CD14-positive monocyte (primary cell): ENCODE results near the gene DENND4C. TPM values are rescaled to one million over a fixed set of nuclear protein-coding genes. Genes with fewer than 3 reads are reported as not detected.

Experiments used
- DNase-seq, 3 donors: peaks; one replicate each; pipeline ENCODE4 v3.0.0-alpha.2; 2011 to 2022
- H2AFZ ChIP-seq: 2 replicates; pipeline ENCODE4 v1.6.0; 2012; ENCODE audit warnings: mild to moderate bottlenecking, low read depth, low read length, inconsistent platforms; ENCODE audit not compliant: insufficient read depth, poor library complexity, severe bottlenecking
- H3K27ac ChIP-seq, 2 donors: 1 replicate in 1 of 2; 2 replicates in 1 of 2; pipeline ENCODE4 v1.5.1; 2012 to 2013; ENCODE audit warnings: low read length in 2 of 2, control low read depth in 1 of 2, inconsistent platforms in 1 of 2, low read depth in 1 of 2, mild to moderate bottlenecking in 1 of 2
- H3K27me3 ChIP-seq, 2 donors: one replicate each; pipeline versions ENCODE4 v1.6.0 to v1.6.1; 2011 to 2013; ENCODE audit warnings: low read length in 2 of 2; ENCODE audit not compliant: control insufficient read depth in 2 of 2, insufficient read depth in 2 of 2
- H3K36me3 ChIP-seq, 2 donors: replicated peaks in 1 of 2; 1 replicate in 1 of 2; 2 replicates in 1 of 2; pipeline versions ENCODE4 v1.5.1 to v1.6.1; 2012 to 2013; ENCODE audit warnings: low read length in 2 of 2, control low read depth in 1 of 2, inconsistent platforms in 1 of 2, mild to moderate bottlenecking in 1 of 2; ENCODE audit not compliant: insufficient read depth in 2 of 2, control insufficient read depth in 1 of 2
- H3K4me1 ChIP-seq, 2 donors: 1 replicate in 1 of 2; 2 replicates in 1 of 2; pipeline versions ENCODE4 v1.5.1 to v1.6.1; 2012 to 2013; ENCODE audit warnings: low read length in 2 of 2, control low read depth in 1 of 2, inconsistent platforms in 1 of 2, mild to moderate bottlenecking in 1 of 2, moderate library complexity in 1 of 2; ENCODE audit not compliant: insufficient read depth in 2 of 2, control insufficient read depth in 1 of 2
- H3K4me2 ChIP-seq: replicated peaks from 2 replicates; pipeline ENCODE3; 2012; ENCODE audit warnings: low read length, moderate library complexity, mild to moderate bottlenecking; ENCODE audit not compliant: poor library complexity, severe bottlenecking; ENCODE audit errors: extremely low read depth
- H3K4me3 ChIP-seq, 3 experiments: fragments of 200-600 bp in 1 of 3; sonication (generic) in 1 of 3; replicated peaks in 1 of 3; 1 replicate in 2 of 3; 2 replicates in 1 of 3; pipeline ENCODE4 v1.5.1; 2011 to 2013; ENCODE audit warnings: low read length in 3 of 3, mild to moderate bottlenecking in 3 of 3, control low read depth in 2 of 3, low read depth in 2 of 3, inconsistent platforms in 1 of 3, moderate library complexity in 1 of 3
- H3K79me2 ChIP-seq: 2 replicates; pipeline ENCODE4 v1.6.0; 2012; ENCODE audit warnings: mild to moderate bottlenecking, control low read depth, inconsistent platforms, low read length, moderate library complexity; ENCODE audit not compliant: insufficient read depth
- H3K9ac ChIP-seq: 2 replicates; pipeline ENCODE4 v1.6.0; 2017; ENCODE audit warnings: low read length, mild to moderate bottlenecking; ENCODE audit not compliant: insufficient read depth, poor library complexity, severe bottlenecking
- H3K9me3 ChIP-seq, 2 donors: replicated peaks in 1 of 2; 1 replicate in 1 of 2; 2 replicates in 1 of 2; pipeline versions ENCODE4 v1.5.1 to v1.6.1; 2012 to 2013; ENCODE audit warnings: low read length in 2 of 2, control low read depth in 1 of 2; ENCODE audit not compliant: control insufficient read depth in 1 of 2, insufficient read depth in 1 of 2
- H4K20me1 ChIP-seq: 2 replicates; pipeline ENCODE4 v1.6.0; 2012; ENCODE audit warnings: mild to moderate bottlenecking, low read length, control low read depth, moderate library complexity; ENCODE audit not compliant: insufficient read depth
- H3K27ac Mint-ChIP-seq, 7 donors: one replicate each; pipeline ENCODE4 v1.8.0; 2020; ENCODE audit warnings: mild to moderate bottlenecking in 7 of 7, mixed read lengths in 7 of 7, moderate library complexity in 6 of 7, inconsistent platforms in 2 of 7
- H3K27me3 Mint-ChIP-seq, 3 donors: one replicate each; pipeline ENCODE4 v1.8.0; 2021 to 2022; ENCODE audit warnings: low read depth in 3 of 3, mild to moderate bottlenecking in 3 of 3, mixed read lengths in 3 of 3, moderate library complexity in 3 of 3, inconsistent platforms in 1 of 3
- H3K36me3 Mint-ChIP-seq, 2 donors: one replicate each; pipeline ENCODE4 v1.8.0; 2020; ENCODE audit warnings: mixed read lengths in 2 of 2, inconsistent platforms in 1 of 2, mild to moderate bottlenecking in 1 of 2
- H3K4me1 Mint-ChIP-seq: one replicate; pipeline ENCODE4 v1.8.0; 2020; ENCODE audit warnings: mild to moderate bottlenecking, mixed read lengths
- H3K4me3 Mint-ChIP-seq, 2 donors: one replicate each; pipeline ENCODE4 v1.8.0; 2020; ENCODE audit warnings: mild to moderate bottlenecking in 2 of 2, mixed read lengths in 2 of 2, moderate library complexity in 1 of 2
- H3K9me3 Mint-ChIP-seq, 7 donors: one replicate each; pipeline ENCODE4 v1.8.0; 2020 to 2022; ENCODE audit warnings: mixed read lengths in 7 of 7, mild to moderate bottlenecking in 6 of 7, moderate library complexity in 6 of 7, inconsistent platforms in 2 of 7
- CTCF ChIP-seq: fragments of 200-600 bp; IDR thresholded peaks from one replicate; pipeline ENCODE4 v1.8.0; 2022; ENCODE audit warnings: antibody characterized with exemption, mild to moderate bottlenecking
- WGBS: methylation state at CpG from one replicate; pipeline ENCODE4 v1.1.5; 2013; ENCODE audit warnings: missing lambda C conversion rate; ENCODE audit not compliant: insufficient coverage; 5-methylcytosine and 5-hydroxymethylcytosine counted together
- intact Hi-C, 2 donors: fragments of 100-400 bp; cut with micrococcal nuclease; formaldehyde crosslinking; loops; one replicate each; pipeline versions ENCODE4 v1.15.0 to v1.15.1; 2023
- polyA plus RNA-seq, 3 donors: library from polyadenylated mRNA; depleted of rRNA in 1 of 3; unstranded in 2 of 3; stranded (reverse) in 1 of 3; fragments of 300-500 nt in 2 of 3; fragments of >200 nt in 1 of 3; fragmentation: Illumina TruSeq in 2 of 3; gene quantifications; 1 replicate in 2 of 3; 2 replicates in 1 of 3; pipeline ENCODE4 v1.2.3, GENCODE V29; 2012 to 2021

The DENND4C gene
- polyA plus RNA-seq, 3 donors: 8.1 to 15.4 (median 12.7) TPM

GRCh38 chr9:19379283-19379682 is 148.8 kb downstream of the DENND4C start:
- Histone ChIP-seq H3K4me1 (peaks cover 22 to 24% of the 10 kb centered on the region in 2 donors), H3K36me3 (peaks cover 45 to 46% of the 10 kb centered on the region in 2 donors), H3K4me2 (peak overlapping the region; percentile 79), H3K9ac (peak overlapping the region; percentile 90), H3K79me2 (peaks cover 24% of the 10 kb centered on the region), H3K27me3 (no peaks in the 10 kb centered on the region), H4K20me1 (peaks cover 18% of the 10 kb centered on the region), H3K27ac (peak overlapping the region; percentile 73 to 93), H3K9me3 (no peaks in the 10 kb centered on the region), H3K4me3 (peak overlapping the region; percentile 53 to 94 (median 63)), H2AFZ (peak overlapping the region; percentile 91)
- Mint-ChIP-seq H3K4me3 (peak overlapping the region; percentile 96 to 99), H3K36me3 (peaks cover 41 to 48% of the 10 kb centered on the region in 2 donors), H3K4me1 (peaks cover 32% of the 10 kb centered on the region), H3K27me3 (peaks cover 0 to 4% (median 0%) of the 10 kb centered on the region in 3 donors), H3K9me3 (peaks cover 0 to 4% (median 0%) of the 10 kb centered on the region in 7 donors), H3K27ac (peak overlapping the region; percentile 97 to 100 (median 99))
- intact Hi-C loops: no loop called here
- 23% methylated on average over 5 of the region's 12 CpGs for WGBS
- TF ChIP-seq CTCF: no peak
- peak in 1 of 3 donors; percentile 5 for DNase-seq

- peak in 1 of 3 donors; percentile 17 for DNase-seq
- H3K36me3 ChIP-seq: peaks cover 42% of the 10 kb centered on the region in 2 donors
- H3K36me3 Mint-ChIP-seq: peaks cover 37 to 44% of the 10 kb centered on the region in 2 donors
- H3K79me2 ChIP-seq: peaks cover 24% of the 10 kb centered on the region
- intact Hi-C loops: loop anchor here in 1 of 2 donors (5.0 kb wide), 2 partner anchors 277 to 332 kb away; partner anchors contain the start of genes HAUS6 and RRAGA
- peaks cover 0 to 4% (median 0%) of the 10 kb centered on the region in 3 donors for H3K27me3 Mint-ChIP-seq
- TF ChIP-seq CTCF: no peak
- peak overlapping the region; percentile 79 for H3K4me2 ChIP-seq
- H3K9me3 ChIP-seq: no peaks in the 10 kb centered on the region
- peak overlapping the region; percentile 91 for H2AFZ ChIP-seq
- peak overlapping the region; percentile 73 to 93 for H3K27ac ChIP-seq
- no peaks in the 10 kb centered on the region for H3K27me3 ChIP-seq
- H3K4me3 ChIP-seq: peak overlapping the region; percentile 53 to 94 (median 63)
- H3K9ac ChIP-seq: peak overlapping the region; percentile 90
- peak overlapping the region; percentile 97 to 100 (median 99) for H3K27ac Mint-ChIP-seq
- peaks cover 0 to 4% (median 0%) of the 10 kb centered on the region in 7 donors for H3K9me3 Mint-ChIP-seq
- peak overlapping the region; percentile 96 to 99 for H3K4me3 Mint-ChIP-seq
- peaks cover 32% of the 10 kb centered on the region for H3K4me1 Mint-ChIP-seq
- peaks cover 22 to 24% of the 10 kb centered on the region in 2 donors for H3K4me1 ChIP-seq
- peaks cover 18% of the 10 kb centered on the region for H4K20me1 ChIP-seq
- WGBS: under 1% methylated on average over 30 of the region's 30 CpGs
Measured at GRCh38 chr9:19379697-19380046, 149.2 kb downstream of the DENND4C start.
